Ammon's horn (tissue), 1 donor: ENCODE results near the gene TTLL11.
"Not testable (repeated sequence)": the region's sequence is repeated elsewhere in the genome, so short reads cannot be mapped to it uniquely, and the experiment has no call there.

ENCODE experiments used
- DNase-seq: peaks from one replicate; pipeline ENCODE4 v3.0.0-alpha.2; 2016; ENCODE audit warnings: low spot score

TTLL11 gene

GRCh38 chr9:122125158-122125508, 32.0 kb upstream of the TTLL11 start:
- peak; percentile 94 for DNase-seq

- DNase-seq, result no peak
Observed at GRCh38 chr9:122124528-122124927, 31.4 kb upstream of the TTLL11 start.

GRCh38 chr9:122124048-122124447, 30.9 kb upstream of the TTLL11 start:
- DNase-seq, result no peak

GRCh38 chr9:122122903-122123632, 30.0 kb upstream of the TTLL11 start:
- DNase-seq, result peak; percentile 80

GRCh38 chr9:122122468-122122867, 29.4 kb upstream of the TTLL11 start:
- no peak for DNase-seq

- no peak for DNase-seq
Observed at GRCh38 chr9:122121931-122122330, 28.8 kb upstream of the TTLL11 start.

GRCh38 chr9:122121391-122121790, 28.3 kb upstream of the TTLL11 start:
- DNase-seq, result no peak

- DNase-seq, result no peak
Observed at GRCh38 chr9:122120316-122121071, 27.4 kb upstream of the TTLL11 start.

GRCh38 chr9:122119721-122120120, 26.6 kb upstream of the TTLL11 start:
- no peak for DNase-seq

- no peak for DNase-seq
Observed at GRCh38 chr9:122119166-122119521, 26.0 kb upstream of the TTLL11 start.

- no peak for DNase-seq
Observed at GRCh38 chr9:122118343-122119165, 25.4 kb upstream of the TTLL11 start.

GRCh38 chr9:122117241-122117640, 24.1 kb upstream of the TTLL11 start:
- not testable (repeated sequence) for DNase-seq

- DNase-seq, result no peak
Observed at GRCh38 chr9:122116448-122117173, 23.5 kb upstream of the TTLL11 start.

GRCh38 chr9:122116040-122116439, 22.9 kb upstream of the TTLL11 start:
- DNase-seq, result no peak

- no peak for DNase-seq
Observed at GRCh38 chr9:122115176-122116035, 22.3 kb upstream of the TTLL11 start.

GRCh38 chr9:122113574-122113973, 20.5 kb upstream of the TTLL11 start:
- DNase-seq, result no peak

- DNase-seq, result no peak
Observed at GRCh38 chr9:122112238-122112637, 19.1 kb upstream of the TTLL11 start.

GRCh38 chr9:122111413-122112085, 18.4 kb upstream of the TTLL11 start:
- no peak for DNase-seq

GRCh38 chr9:122110100-122110833, 17.2 kb upstream of the TTLL11 start:
- DNase-seq, result no peak
